NCI-H128 (cell line): ENCODE measurements around the gene CD72.

Experiments
- DNase-seq: peaks from one replicate; lab custom pipeline; 2025; ENCODE audit not compliant: unreplicated experiment; lab: John Stamatoyannopoulos, UW

The CD72 gene

DNA sequence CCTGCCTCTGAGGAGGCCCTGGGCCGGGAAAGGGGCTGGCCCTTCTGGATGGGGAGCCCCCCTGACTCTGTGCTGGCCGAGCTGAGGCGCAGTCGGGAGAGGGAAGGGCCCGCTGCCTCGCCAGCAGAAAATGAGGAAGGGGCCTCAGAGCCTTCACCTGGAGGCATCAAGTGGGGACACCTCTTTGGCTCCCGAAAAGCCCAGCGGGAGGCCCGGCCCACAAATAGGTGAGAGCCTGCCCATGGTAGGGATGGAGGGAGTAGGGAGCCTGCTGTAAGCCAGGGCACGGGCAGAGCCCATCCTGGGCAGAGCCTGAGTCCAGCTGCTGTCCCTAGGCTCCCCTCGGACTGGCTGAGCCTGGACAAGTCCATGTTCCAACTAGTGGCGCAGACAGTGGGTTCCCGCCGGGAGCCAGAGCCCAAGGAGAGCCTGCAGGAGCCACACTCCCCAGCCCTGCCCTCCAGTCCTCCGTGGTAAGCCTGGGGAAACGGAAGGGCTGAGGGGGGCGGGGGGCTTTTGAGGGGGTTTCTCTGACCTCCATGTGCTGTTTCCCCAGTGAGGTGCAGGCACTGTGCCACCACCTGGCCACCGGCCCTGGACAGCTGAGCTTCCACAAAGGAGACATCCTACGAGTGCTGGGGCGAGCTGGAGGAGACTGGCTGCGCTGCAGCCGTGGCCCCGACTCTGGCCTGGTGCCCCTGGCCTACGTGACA is 57.4 kb downstream of the CD72 start:
- DNase-seq = no peak
